Measurements from ENCODE around the gene MSH3. TPM values are rescaled to one million over a fixed set of nuclear protein-coding genes. Genes with fewer than 3 reads are reported as not detected.

MSH3 gene
- total and polyA plus RNA-seq, 2 of the 8 experiments (the other 6 are each of a cell fraction or from before 2014, with no cell fraction given), result 3.6 to 22.6 TPM

DNA sequence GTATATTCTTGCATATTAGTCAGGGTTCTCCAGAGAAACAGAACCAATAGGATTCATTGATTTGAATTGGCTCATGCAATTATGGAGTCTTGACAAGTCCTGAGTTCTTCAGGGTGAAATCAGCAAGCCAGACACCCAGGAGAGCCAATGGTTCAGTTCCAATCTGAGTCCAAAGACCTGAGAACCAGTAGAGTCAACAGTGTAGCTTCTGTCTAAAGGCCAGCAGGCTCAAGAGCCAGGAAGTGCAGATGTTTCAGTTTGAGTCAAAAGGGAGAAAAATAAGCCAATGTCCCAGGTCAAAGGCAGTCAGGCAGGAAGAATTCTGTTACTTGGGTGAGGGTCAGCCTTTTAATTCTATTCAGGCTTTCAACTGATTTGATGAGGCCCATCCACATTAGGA, 46.6 kb upstream of the MSH3 start (continued):
- TF ChIP-seq, protein P1, sequence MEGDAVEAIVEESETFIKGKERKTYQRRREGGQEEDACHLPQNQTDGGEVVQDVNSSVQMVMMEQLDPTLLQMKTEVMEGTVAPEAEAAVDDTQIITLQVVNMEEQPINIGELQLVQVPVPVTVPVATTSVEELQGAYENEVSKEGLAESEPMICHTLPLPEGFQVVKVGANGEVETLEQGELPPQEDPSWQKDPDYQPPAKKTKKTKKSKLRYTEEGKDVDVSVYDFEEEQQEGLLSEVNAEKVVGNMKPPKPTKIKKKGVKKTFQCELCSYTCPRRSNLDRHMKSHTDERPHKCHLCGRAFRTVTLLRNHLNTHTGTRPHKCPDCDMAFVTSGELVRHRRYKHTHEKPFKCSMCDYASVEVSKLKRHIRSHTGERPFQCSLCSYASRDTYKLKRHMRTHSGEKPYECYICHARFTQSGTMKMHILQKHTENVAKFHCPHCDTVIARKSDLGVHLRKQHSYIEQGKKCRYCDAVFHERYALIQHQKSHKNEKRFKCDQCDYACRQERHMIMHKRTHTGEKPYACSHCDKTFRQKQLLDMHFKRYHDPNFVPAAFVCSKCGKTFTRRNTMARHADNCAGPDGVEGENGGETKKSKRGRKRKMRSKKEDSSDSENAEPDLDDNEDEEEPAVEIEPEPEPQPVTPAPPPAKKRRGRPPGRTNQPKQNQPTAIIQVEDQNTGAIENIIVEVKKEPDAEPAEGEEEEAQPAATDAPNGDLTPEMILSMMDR (IDR thresholded peaks at IDR 0.05; ENCODE audit: control extremely low read depth in 1 of 3, insufficient read depth in 1 of 3, low read depth in 1 of 3, low read length in 3 of 3), result no peak
- no peak for TF ChIP-seq TAF1 (IDR thresholded peaks at IDR 0.05; ENCODE audit: low read depth, low read length)
- TF ChIP-seq, protein P2, sequence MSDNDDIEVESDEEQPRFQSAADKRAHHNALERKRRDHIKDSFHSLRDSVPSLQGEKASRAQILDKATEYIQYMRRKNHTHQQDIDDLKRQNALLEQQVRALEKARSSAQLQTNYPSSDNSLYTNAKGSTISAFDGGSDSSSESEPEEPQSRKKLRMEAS (IDR thresholded peaks at IDR 0.05), result no peak

Measured in H1 (cell line).